ENCODE measurements around the gene PLEKHG4.
A peak's percentile ranks its signal among the peaks of the same experiment; 100 is the strongest.

The PLEKHG4 gene

DNA sequence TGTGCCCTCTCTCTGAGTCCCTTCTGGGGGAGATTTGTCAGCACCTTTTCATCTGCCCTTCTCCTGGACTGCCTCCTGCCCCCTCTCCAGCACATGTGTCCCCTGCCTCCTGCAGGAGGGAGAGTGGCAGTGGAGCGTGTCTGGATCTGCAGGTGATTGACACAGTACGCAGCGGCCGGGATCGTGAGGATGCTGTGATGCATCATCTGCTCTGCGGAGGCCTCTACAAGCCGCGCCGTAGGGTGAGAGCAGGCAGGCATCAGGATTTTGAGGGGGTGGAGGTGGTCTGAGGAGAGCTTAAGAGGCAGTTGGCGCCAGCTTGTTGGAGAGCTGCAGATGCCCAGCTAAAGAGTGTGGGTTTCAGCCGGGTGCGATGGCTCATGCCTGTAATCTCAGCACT lies 19.6 kb upstream of the PLEKHG4 start:
- TF ChIP-seq, protein P1, sequence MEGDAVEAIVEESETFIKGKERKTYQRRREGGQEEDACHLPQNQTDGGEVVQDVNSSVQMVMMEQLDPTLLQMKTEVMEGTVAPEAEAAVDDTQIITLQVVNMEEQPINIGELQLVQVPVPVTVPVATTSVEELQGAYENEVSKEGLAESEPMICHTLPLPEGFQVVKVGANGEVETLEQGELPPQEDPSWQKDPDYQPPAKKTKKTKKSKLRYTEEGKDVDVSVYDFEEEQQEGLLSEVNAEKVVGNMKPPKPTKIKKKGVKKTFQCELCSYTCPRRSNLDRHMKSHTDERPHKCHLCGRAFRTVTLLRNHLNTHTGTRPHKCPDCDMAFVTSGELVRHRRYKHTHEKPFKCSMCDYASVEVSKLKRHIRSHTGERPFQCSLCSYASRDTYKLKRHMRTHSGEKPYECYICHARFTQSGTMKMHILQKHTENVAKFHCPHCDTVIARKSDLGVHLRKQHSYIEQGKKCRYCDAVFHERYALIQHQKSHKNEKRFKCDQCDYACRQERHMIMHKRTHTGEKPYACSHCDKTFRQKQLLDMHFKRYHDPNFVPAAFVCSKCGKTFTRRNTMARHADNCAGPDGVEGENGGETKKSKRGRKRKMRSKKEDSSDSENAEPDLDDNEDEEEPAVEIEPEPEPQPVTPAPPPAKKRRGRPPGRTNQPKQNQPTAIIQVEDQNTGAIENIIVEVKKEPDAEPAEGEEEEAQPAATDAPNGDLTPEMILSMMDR (IDR thresholded peaks at IDR 0.05; ENCODE audit: low read depth, low read length, missing control alignments): no peak
- no peak overlapping the region for H3K4me3 ChIP-seq (ENCODE audit: low read depth, low read length)
- no peak for DNase-seq (ENCODE audit: low read depth)

DNA sequence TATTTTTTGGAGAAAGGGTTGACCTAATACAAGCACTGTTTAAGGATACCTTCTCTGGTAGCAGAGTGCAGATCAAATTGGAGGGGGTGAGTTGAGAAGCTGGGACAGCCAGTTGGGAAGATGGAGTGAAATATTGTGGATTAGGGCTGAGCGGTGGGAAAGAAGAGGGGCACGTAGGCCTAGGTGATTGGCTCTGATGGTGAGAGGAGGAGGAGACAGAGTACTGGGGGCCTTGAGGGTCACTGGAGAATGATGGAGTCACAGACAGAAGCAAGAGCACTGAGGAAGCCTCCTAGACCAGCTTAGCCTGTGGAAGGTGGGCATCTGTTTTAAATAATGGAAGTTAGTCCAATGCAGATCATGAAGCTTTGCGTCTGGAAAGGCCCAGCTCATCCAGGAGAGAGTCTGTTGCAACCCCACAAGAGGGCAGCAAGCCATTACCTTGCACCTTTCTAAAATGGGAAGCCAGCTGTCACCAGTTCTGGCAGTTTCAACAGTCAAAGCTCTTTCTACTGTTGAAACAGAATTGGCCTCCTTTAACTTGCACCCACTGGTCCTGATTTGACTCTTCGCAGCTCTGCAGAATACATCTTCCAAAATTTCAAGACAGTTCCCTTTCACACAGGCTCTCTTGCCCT lies 18.8 kb upstream of the PLEKHG4 start:
- TF ChIP-seq, protein P1 (IDR thresholded peaks at IDR 0.05; ENCODE audit: low read depth, low read length, missing control alignments): peak; percentile 74
- H3K4me3 ChIP-seq (ENCODE audit: low read depth, low read length): no peak overlapping the region
- no peak for DNase-seq (ENCODE audit: low read depth)

DNA sequence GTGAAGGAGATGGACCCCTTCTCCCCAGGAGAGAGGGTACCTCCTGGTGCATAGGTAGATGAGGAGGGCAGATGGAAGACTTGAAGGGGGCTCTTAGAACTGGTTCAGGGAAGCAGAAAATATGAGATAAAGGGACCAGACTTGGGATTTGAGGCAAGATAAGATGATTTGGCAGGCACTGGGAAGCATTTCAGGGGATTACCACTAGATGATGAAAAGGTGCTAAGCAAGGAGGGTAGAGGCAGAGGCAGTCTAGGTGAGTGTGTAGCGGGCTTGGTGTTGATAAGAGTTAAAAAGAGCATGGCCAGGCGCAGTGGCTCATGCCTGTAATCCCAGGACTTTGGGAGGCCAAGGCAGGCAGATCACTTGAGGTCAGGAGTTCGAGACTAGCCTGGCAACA lies 16.1 kb upstream of the PLEKHG4 start:
- no peak overlapping the region for H3K4me3 ChIP-seq (ENCODE audit: low read depth, low read length)
- no peak for DNase-seq (ENCODE audit: low read depth)
- TF ChIP-seq, protein P1 (IDR thresholded peaks at IDR 0.05; ENCODE audit: low read depth, low read length, missing control alignments): no peak

DNA sequence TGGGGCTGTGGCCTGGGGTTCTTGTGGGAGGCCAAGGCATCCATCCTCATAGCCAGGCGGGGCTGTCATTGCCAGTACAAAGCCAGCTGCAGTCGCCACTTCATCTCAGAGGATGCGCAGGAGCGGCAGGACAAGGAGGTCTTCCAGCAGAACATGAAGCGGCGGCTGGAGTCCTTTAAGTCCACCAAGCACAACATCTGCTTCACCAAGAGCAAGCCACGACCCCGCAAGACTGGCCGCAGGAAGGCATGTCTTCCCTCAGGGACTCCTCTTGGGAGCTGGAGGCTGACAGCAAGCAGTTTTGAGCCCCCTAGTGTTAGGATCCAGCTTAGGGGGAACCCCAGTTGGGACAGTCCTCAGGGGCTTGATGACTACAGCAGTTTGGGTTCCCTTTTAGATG lies 15.1 kb upstream of the PLEKHG4 start:
- TF ChIP-seq, protein P1 (IDR thresholded peaks at IDR 0.05; ENCODE audit: low read depth, low read length, missing control alignments): peak; percentile 29
- H3K4me3 ChIP-seq (ENCODE audit: low read depth, low read length): no peak overlapping the region
- no peak for DNase-seq (ENCODE audit: low read depth)

DNA sequence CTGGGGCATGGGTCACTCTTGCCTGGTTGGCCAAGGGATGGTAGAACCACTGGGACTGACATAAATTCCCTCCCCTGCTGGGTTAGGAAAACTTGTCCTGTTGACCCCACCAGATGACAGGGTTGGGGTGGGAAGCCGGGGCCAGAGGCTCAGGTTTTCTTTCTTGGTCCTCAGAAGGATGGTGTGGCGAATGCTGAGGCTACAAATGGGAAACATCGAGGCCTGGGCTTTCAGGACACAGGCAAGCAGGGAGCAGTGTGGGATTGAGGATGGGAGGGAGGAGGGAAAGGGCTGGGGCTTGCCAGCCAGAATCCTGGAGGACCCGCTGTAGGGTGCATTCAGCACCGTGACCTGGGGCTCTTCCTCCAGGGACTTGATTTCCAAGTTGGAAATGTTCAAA lies 14.5 kb upstream of the PLEKHG4 start:
- no peak for DNase-seq (ENCODE audit: low read depth)
- no peak overlapping the region for H3K4me3 ChIP-seq (ENCODE audit: low read depth, low read length)
- TF ChIP-seq, protein P1 (IDR thresholded peaks at IDR 0.05; ENCODE audit: low read depth, low read length, missing control alignments): no peak

DNA sequence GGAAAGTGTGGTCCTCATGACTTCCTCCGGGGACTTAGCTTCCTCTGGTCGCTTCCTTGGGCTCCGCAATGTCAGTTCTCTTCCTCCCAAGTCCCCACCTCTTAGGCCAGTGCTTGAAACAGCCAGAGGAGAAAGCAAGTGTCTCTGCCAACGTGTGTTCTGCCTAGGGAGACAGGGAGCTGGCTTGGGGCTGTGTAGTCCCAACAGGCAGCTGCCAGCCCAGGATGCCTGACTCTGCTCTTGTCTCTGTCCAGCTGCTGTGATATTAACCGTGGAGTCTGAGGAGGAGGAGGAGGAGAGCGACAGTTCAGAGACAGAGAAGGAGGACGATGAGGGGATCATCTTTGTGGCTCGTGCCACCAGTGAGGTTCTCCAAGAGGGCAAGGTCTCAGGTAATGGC lies 13.5 kb upstream of the PLEKHG4 start:
- no peak overlapping the region for H3K4me3 ChIP-seq (ENCODE audit: low read depth, low read length)
- TF ChIP-seq, protein P1 (IDR thresholded peaks at IDR 0.05; ENCODE audit: low read depth, low read length, missing control alignments): no peak
- no peak for DNase-seq (ENCODE audit: low read depth)

DNA sequence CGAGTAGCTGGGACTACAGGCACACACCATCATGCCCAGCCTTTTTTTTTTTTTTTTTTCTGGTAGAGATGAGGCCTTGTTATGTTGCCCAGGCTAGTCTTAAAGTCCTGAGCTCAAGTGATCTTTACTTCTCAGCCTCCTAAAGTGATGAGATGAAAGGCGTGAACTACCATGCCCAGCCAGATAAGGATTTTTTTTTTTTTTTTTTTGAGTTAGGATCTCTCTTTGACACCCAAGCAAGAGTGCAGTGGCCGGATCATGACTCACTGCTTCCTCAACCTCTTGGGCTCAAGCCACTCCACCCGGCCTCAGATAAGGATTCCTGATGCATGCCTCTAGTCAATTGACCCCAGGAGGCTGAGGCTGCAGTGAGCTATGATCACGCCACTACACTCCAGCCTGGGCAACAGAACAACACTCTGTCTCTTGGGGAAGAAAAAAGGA lies 11.2 kb upstream of the PLEKHG4 start:
- DNase-seq (ENCODE audit: low read depth): no peak
- TF ChIP-seq, protein P1 (IDR thresholded peaks at IDR 0.05; ENCODE audit: low read depth, low read length, missing control alignments): no peak
- H3K4me3 ChIP-seq (ENCODE audit: low read depth, low read length): no peak overlapping the region
